GM23248 (cell line): ENCODE measurements around the gene AGAP2.

Experiments used
- EZH2 ChIP-seq: fragments of 200-600 bp; sonication (generic); IDR thresholded peaks from 2 replicates; pipeline ENCODE4 v1.6.1; 2018; ENCODE audit warnings: antibody characterized with exemption, mild to moderate bottlenecking; ENCODE audit not compliant: insufficient read depth, poor library complexity, severe bottlenecking
- EZH2phosphoT487 ChIP-seq: fragments of 200-600 bp; sonication (generic); IDR thresholded peaks from 2 replicates; pipeline ENCODE4 v1.6.1; 2018; ENCODE audit warnings: antibody characterized with exemption, moderate library complexity, mild to moderate bottlenecking, low read depth; ENCODE audit not compliant: insufficient read depth

GRCh38 chr12:57777911-57778310 lies 39.4 kb upstream of the AGAP2 start:
- TF ChIP-seq EZH2phosphoT487 (no peak), EZH2 (no peak)
